SW480 (cell line): ENCODE results near the gene MANBA.
"Not testable (repeated sequence)": the region's sequence is repeated elsewhere in the genome, so short reads cannot be mapped to it uniquely, and the experiment has no call there.

Source experiments
- DNase-seq: peaks from one replicate; pipeline ENCODE4 v3.0.0-alpha.2; 2016; ENCODE audit warnings: low spot score

The MANBA gene

GRCh38 chr4:102722740-102723139 lies 38.0 kb downstream of the MANBA start:
- no peak for DNase-seq

GRCh38 chr4:102718833-102719575 lies 41.8 kb downstream of the MANBA start:
- not testable (repeated sequence) for DNase-seq

- DNase-seq: no peak
Measured at GRCh38 chr4:102717448-102718092, 43.2 kb downstream of the MANBA start.

GRCh38 chr4:102715057-102715456 lies 45.7 kb downstream of the MANBA start:
- DNase-seq: no peak

GRCh38 chr4:102713774-102714173 lies 47.0 kb downstream of the MANBA start:
- not testable (repeated sequence) for DNase-seq

- no peak for DNase-seq
Measured at GRCh38 chr4:102713096-102713495, 47.7 kb downstream of the MANBA start.

GRCh38 chr4:102710986-102711385 lies 49.8 kb downstream of the MANBA start:
- DNase-seq: no peak

GRCh38 chr4:102709060-102709459 lies 51.7 kb downstream of the MANBA start:
- DNase-seq: not testable (repeated sequence)

- DNase-seq: no peak
Measured at GRCh38 chr4:102707150-102707549, 53.6 kb downstream of the MANBA start.

- no peak for DNase-seq
Measured at GRCh38 chr4:102705391-102705935, 55.3 kb downstream of the MANBA start.

GRCh38 chr4:102696758-102697157 lies 64.0 kb downstream of the MANBA start:
- DNase-seq: no peak

- DNase-seq: no peak
Measured at GRCh38 chr4:102694791-102695190, 66.0 kb downstream of the MANBA start.

GRCh38 chr4:102693861-102694260 lies 66.9 kb downstream of the MANBA start:
- no peak for DNase-seq

- no peak for DNase-seq
Measured at GRCh38 chr4:102693262-102693850, 67.4 kb downstream of the MANBA start.

GRCh38 chr4:102692474-102692873 lies 68.3 kb downstream of the MANBA start:
- DNase-seq: no peak

GRCh38 chr4:102687982-102688433 lies 72.8 kb downstream of the MANBA start:
- no peak for DNase-seq

GRCh38 chr4:102687373-102687981 lies 73.3 kb downstream of the MANBA start:
- no peak for DNase-seq

- DNase-seq: no peak
Measured at GRCh38 chr4:102685768-102686167, 75.0 kb downstream of the MANBA start.

- no peak for DNase-seq
Measured at GRCh38 chr4:102684610-102685052, 76.1 kb downstream of the MANBA start.

GRCh38 chr4:102683881-102684609 lies 76.7 kb downstream of the MANBA start:
- DNase-seq: no peak

GRCh38 chr4:102678695-102679335 lies 82.0 kb downstream of the MANBA start:
- DNase-seq: no peak
